ENCODE results near the gene PPT2. TPM values are rescaled to one million over a fixed set of nuclear protein-coding genes. Genes with fewer than 3 reads are reported as not detected.
A peak's percentile ranks its signal among the peaks of the same experiment; 100 is the strongest.
"Not testable (repeated sequence)": the region's sequence is repeated elsewhere in the genome, so short reads cannot be mapped to it uniquely, and the experiment has no call there.

PPT2 gene
- total RNA-seq, 1 donor from 2014 or later = 40.8 TPM

- DNase-seq (ENCODE audit: extremely low spot score, unreplicated experiment) = no peak
- TF ChIP-seq CTCF (IDR thresholded peaks at IDR 0.05) = no peak
- Mint-ChIP-seq H3K4me3 (ENCODE audit: unreplicated experiment) (no peak overlapping the region), H3K27ac (ENCODE audit: unreplicated experiment) (peak overlapping the region; percentile 76), H3K27me3 (ENCODE audit: unreplicated experiment) (no peaks in the 10 kb centered on the region), H3K9me3 (ENCODE audit: unreplicated experiment) (no peaks in the 10 kb centered on the region), H3K36me3 (ENCODE audit: unreplicated experiment) (peaks cover 19% of the 10 kb centered on the region), H3K4me1 (ENCODE audit: unreplicated experiment) (peaks cover 47% of the 10 kb centered on the region)
Measured at GRCh38 chr6:32187009-32187709, 33.2 kb downstream of the PPT2 start.

- Mint-ChIP-seq H3K4me3 (ENCODE audit: unreplicated experiment) (peak overlapping the region; percentile 91), H3K27ac (ENCODE audit: unreplicated experiment) (peak overlapping the region; percentile 94), H3K4me1 (ENCODE audit: unreplicated experiment) (peaks cover 54% of the 10 kb centered on the region), H3K36me3 (ENCODE audit: unreplicated experiment) (peaks cover 19% of the 10 kb centered on the region)
- H3K27me3 Mint-ChIP-seq (ENCODE audit: unreplicated experiment); H3K9me3 Mint-ChIP-seq (ENCODE audit: unreplicated experiment); DNase-seq (ENCODE audit: extremely low spot score, unreplicated experiment): not testable (repeated sequence)
Measured at GRCh38 chr6:32187725-32188380, 33.9 kb downstream of the PPT2 start.

GRCh38 chr6:32188381-32189068, 34.6 kb downstream of the PPT2 start:
- peak overlapping the region; percentile 94 for H3K27ac Mint-ChIP-seq (ENCODE audit: unreplicated experiment)
- peak overlapping the region; percentile 91 for H3K4me3 Mint-ChIP-seq (ENCODE audit: unreplicated experiment)
- no peak for TF ChIP-seq CTCF (IDR thresholded peaks at IDR 0.05)
- H3K36me3 Mint-ChIP-seq (ENCODE audit: unreplicated experiment) = peaks cover 19% of the 10 kb centered on the region
- DNase-seq (ENCODE audit: extremely low spot score, unreplicated experiment) = no peak
- H3K9me3 Mint-ChIP-seq (ENCODE audit: unreplicated experiment) = no peaks in the 10 kb centered on the region
- H3K27me3 Mint-ChIP-seq (ENCODE audit: unreplicated experiment) = no peaks in the 10 kb centered on the region
- H3K4me1 Mint-ChIP-seq (ENCODE audit: unreplicated experiment) = peaks cover 57% of the 10 kb centered on the region

- Mint-ChIP-seq H3K4me1 (ENCODE audit: unreplicated experiment) (peaks cover 57% of the 10 kb centered on the region), H3K4me3 (ENCODE audit: unreplicated experiment) (peak overlapping the region; percentile 91), H3K9me3 (ENCODE audit: unreplicated experiment) (no peaks in the 10 kb centered on the region), H3K27ac (ENCODE audit: unreplicated experiment) (peak overlapping the region; percentile 94), H3K36me3 (ENCODE audit: unreplicated experiment) (peaks cover 19% of the 10 kb centered on the region), H3K27me3 (ENCODE audit: unreplicated experiment) (no peaks in the 10 kb centered on the region)
- peak; percentile 83 for DNase-seq (ENCODE audit: extremely low spot score, unreplicated experiment)
- TF ChIP-seq CTCF (IDR thresholded peaks at IDR 0.05) = no peak
Measured at GRCh38 chr6:32189069-32189741, 35.3 kb downstream of the PPT2 start.

GRCh38 chr6:32189742-32190053, 35.8 kb downstream of the PPT2 start:
- Mint-ChIP-seq H3K27me3 (ENCODE audit: unreplicated experiment) (no peaks in the 10 kb centered on the region), H3K27ac (ENCODE audit: unreplicated experiment) (peak overlapping the region; percentile 94), H3K36me3 (ENCODE audit: unreplicated experiment) (peaks cover 19% of the 10 kb centered on the region), H3K4me3 (ENCODE audit: unreplicated experiment) (peak overlapping the region; percentile 91), H3K4me1 (ENCODE audit: unreplicated experiment) (peaks cover 58% of the 10 kb centered on the region), H3K9me3 (ENCODE audit: unreplicated experiment) (no peaks in the 10 kb centered on the region)
- DNase-seq (ENCODE audit: extremely low spot score, unreplicated experiment) = no peak
- no peak for TF ChIP-seq CTCF (IDR thresholded peaks at IDR 0.05)
